ENCODE data around the gene CDHR5.

CDHR5 gene

GRCh38 chr11:643849-644738 is 19.3 kb upstream of the CDHR5 start:
- Histone ChIP-seq H3K27ac (ENCODE audit: low read depth, low read length) (no peak overlapping the region), H3K4me3 (ENCODE audit: low read depth, low read length) (no peak overlapping the region), H3K9ac (ENCODE audit: low read length) (no peak overlapping the region), H3K36me3 (ENCODE audit: control insufficient read depth, insufficient read depth, low read length) (peaks cover 23% of the 10 kb centered on the region), H3K4me1 (ENCODE audit: control insufficient read depth, insufficient read depth, low read length) (peaks cover 2% of the 10 kb centered on the region; the same call in 1 of the 2 replicates), H3K9me3 (ENCODE audit: control insufficient read depth, insufficient read depth, low read depth, low read length) (no peaks in the 10 kb centered on the region), H3K27me3 (ENCODE audit: control insufficient read depth, insufficient read depth, low read length) (peaks cover 7% of the 10 kb centered on the region)

- peaks cover 9% of the 10 kb centered on the region for H3K4me1 ChIP-seq (ENCODE audit: control insufficient read depth, insufficient read depth, low read length)
Measured at GRCh38 chr11:643366-643765, 18.6 kb upstream of the CDHR5 start.

GRCh38 chr11:641806-642370 is 17.1 kb upstream of the CDHR5 start:
- Histone ChIP-seq H3K4me1 (ENCODE audit: control insufficient read depth, insufficient read depth, low read length) (peaks cover 18% of the 10 kb centered on the region), H3K9ac (ENCODE audit: low read length) (no peak overlapping the region), H3K27ac (ENCODE audit: low read depth, low read length) (no peak overlapping the region), H3K4me3 (ENCODE audit: low read depth, low read length) (no peak overlapping the region), H3K27me3 (ENCODE audit: control insufficient read depth, insufficient read depth, low read length) (peaks cover 27% of the 10 kb centered on the region), H3K9me3 (ENCODE audit: control insufficient read depth, insufficient read depth, low read depth, low read length) (no peaks in the 10 kb centered on the region), H3K36me3 (ENCODE audit: control insufficient read depth, insufficient read depth, low read length) (peaks cover 17% of the 10 kb centered on the region)

More at GRCh38 chr11:643366-643765, 18.6 kb upstream of the CDHR5 start:
- Histone ChIP-seq H3K4me3 (ENCODE audit: low read depth, low read length) (no peak overlapping the region), H3K9me3 (ENCODE audit: control insufficient read depth, insufficient read depth, low read depth, low read length) (no peaks in the 10 kb centered on the region), H3K36me3 (ENCODE audit: control insufficient read depth, insufficient read depth, low read length) (peaks cover 21% of the 10 kb centered on the region), H3K27me3 (ENCODE audit: control insufficient read depth, insufficient read depth, low read length) (peaks cover 12% of the 10 kb centered on the region), H3K9ac (ENCODE audit: low read length) (no peak overlapping the region), H3K27ac (ENCODE audit: low read depth, low read length) (no peak overlapping the region)

- H3K4me1 ChIP-seq (ENCODE audit: control insufficient read depth, insufficient read depth, low read length): peaks cover 18% of the 10 kb centered on the region
- peaks cover 17% of the 10 kb centered on the region for H3K36me3 ChIP-seq (ENCODE audit: control insufficient read depth, insufficient read depth, low read length)
- H3K9me3 ChIP-seq (ENCODE audit: control insufficient read depth, insufficient read depth, low read depth, low read length): no peaks in the 10 kb centered on the region
- H3K27ac ChIP-seq (ENCODE audit: low read depth, low read length): no peak overlapping the region
- H3K4me3 ChIP-seq (ENCODE audit: low read depth, low read length): no peak overlapping the region
- peaks cover 42% of the 10 kb centered on the region for H3K27me3 ChIP-seq (ENCODE audit: control insufficient read depth, insufficient read depth, low read length)
- no peak overlapping the region for H3K9ac ChIP-seq (ENCODE audit: low read length)
Measured at GRCh38 chr11:640021-640706, 15.4 kb upstream of the CDHR5 start.

GRCh38 chr11:639332-639955 is 14.7 kb upstream of the CDHR5 start:
- H3K9me3 ChIP-seq (ENCODE audit: control insufficient read depth, insufficient read depth, low read depth, low read length): no peaks in the 10 kb centered on the region
- peaks cover 48% of the 10 kb centered on the region for H3K27me3 ChIP-seq (ENCODE audit: control insufficient read depth, insufficient read depth, low read length)
- no peak overlapping the region for H3K27ac ChIP-seq (ENCODE audit: low read depth, low read length)
- H3K4me1 ChIP-seq (ENCODE audit: control insufficient read depth, insufficient read depth, low read length): peaks cover 18% of the 10 kb centered on the region
- H3K4me3 ChIP-seq (ENCODE audit: low read depth, low read length): peak overlapping the region; percentile 54
- peaks cover 16% of the 10 kb centered on the region for H3K36me3 ChIP-seq (ENCODE audit: control insufficient read depth, insufficient read depth, low read length)
- H3K9ac ChIP-seq (ENCODE audit: low read length): peak overlapping the region; percentile 69

- Histone ChIP-seq H3K4me1 (ENCODE audit: control insufficient read depth, insufficient read depth, low read length) (peaks cover 18% of the 10 kb centered on the region), H3K27me3 (ENCODE audit: control insufficient read depth, insufficient read depth, low read length) (peaks cover 48% of the 10 kb centered on the region), H3K4me3 (ENCODE audit: low read depth, low read length) (peak overlapping the region; percentile 54), H3K9ac (ENCODE audit: low read length) (peak overlapping the region; percentile 69), H3K36me3 (ENCODE audit: control insufficient read depth, insufficient read depth, low read length) (peaks cover 9% of the 10 kb centered on the region), H3K27ac (ENCODE audit: low read depth, low read length) (peak overlapping the region; percentile 53; the same call in 1 of the 2 replicates), H3K9me3 (ENCODE audit: control insufficient read depth, insufficient read depth, low read depth, low read length) (no peaks in the 10 kb centered on the region)
Measured at GRCh38 chr11:638631-639331, 14.0 kb upstream of the CDHR5 start.

GRCh38 chr11:637593-638521 is 13.1 kb upstream of the CDHR5 start:
- peaks cover 4% of the 10 kb centered on the region; the same call in 1 of the 2 replicates for H3K36me3 ChIP-seq (ENCODE audit: control insufficient read depth, insufficient read depth, low read length)
- H3K9ac ChIP-seq (ENCODE audit: low read length): peak overlapping the region; percentile 31
- H3K4me3 ChIP-seq (ENCODE audit: low read depth, low read length): peak overlapping the region; percentile 54
- no peak overlapping the region for H3K27ac ChIP-seq (ENCODE audit: low read depth, low read length)
- H3K4me1 ChIP-seq (ENCODE audit: control insufficient read depth, insufficient read depth, low read length): peaks cover 18% of the 10 kb centered on the region
- peaks cover 48% of the 10 kb centered on the region for H3K27me3 ChIP-seq (ENCODE audit: control insufficient read depth, insufficient read depth, low read length)
- no peaks in the 10 kb centered on the region for H3K9me3 ChIP-seq (ENCODE audit: control insufficient read depth, insufficient read depth, low read depth, low read length)

- Histone ChIP-seq H3K4me1 (ENCODE audit: control insufficient read depth, insufficient read depth, low read length) (peaks cover 18% of the 10 kb centered on the region), H3K4me3 (ENCODE audit: low read depth, low read length) (peak overlapping the region; percentile 54), H3K9ac (ENCODE audit: low read length) (peak overlapping the region; percentile 31)
Measured at GRCh38 chr11:637333-637592, 12.5 kb upstream of the CDHR5 start.

GRCh38 chr11:636511-637332 is 12.0 kb upstream of the CDHR5 start, which contains the start of gene DRD4:
Gene DRD4, plus strand, starts transcription at chr11:637269. Its CDS starts 36 bp downstream, at chr11:637305.
- Histone ChIP-seq H3K27me3 (ENCODE audit: control insufficient read depth, insufficient read depth, low read length) (peaks cover 48% of the 10 kb centered on the region), H3K36me3 (ENCODE audit: control insufficient read depth, insufficient read depth, low read length) (no peaks in the 10 kb centered on the region), H3K9me3 (ENCODE audit: control insufficient read depth, insufficient read depth, low read depth, low read length) (no peaks in the 10 kb centered on the region), H3K4me1 (ENCODE audit: control insufficient read depth, insufficient read depth, low read length) (peaks cover 18% of the 10 kb centered on the region), H3K27ac (ENCODE audit: low read depth, low read length) (no peak within 1 kb of the TSS), H3K9ac (ENCODE audit: low read length) (peak within 1 kb of the TSS; percentile 31), H3K4me3 (ENCODE audit: low read depth, low read length) (peak within 1 kb of the TSS; percentile 54)

More at GRCh38 chr11:637333-637592, 12.5 kb upstream of the CDHR5 start:
- no peaks in the 10 kb centered on the region for H3K9me3 ChIP-seq (ENCODE audit: control insufficient read depth, insufficient read depth, low read depth, low read length)
- no peaks in the 10 kb centered on the region for H3K36me3 ChIP-seq (ENCODE audit: control insufficient read depth, insufficient read depth, low read length)
- peaks cover 48% of the 10 kb centered on the region for H3K27me3 ChIP-seq (ENCODE audit: control insufficient read depth, insufficient read depth, low read length)
- H3K27ac ChIP-seq (ENCODE audit: low read depth, low read length): no peak overlapping the region
